HepG2 (cell line): ENCODE results near the gene RAB20. TPM values are rescaled to one million over a fixed set of nuclear protein-coding genes. Genes with fewer than 3 reads are reported as not detected.
A peak's percentile ranks its signal among the peaks of the same experiment; 100 is the strongest.

Experiments used
- ATAC-seq: fragments of 200-7000 bp; cut with Tn5 transposase; 3 replicates; pipeline ENCODE4 v1.9.1; 2020; ENCODE audit warnings: mild to moderate bottlenecking, moderate library complexity
- BruUV-seq: library from RNA; stranded (reverse); fragments of 400-500 nt; replicated peaks from 2 replicates; lab custom pipeline; 2021; lab: Mats Ljungman, UMichigan
- CTCF ChIA-PET: fragments of 300-600 bp; formaldehyde crosslinking; extraction: SDS; loops from one replicate; lab custom pipeline; 2021; ENCODE audit warnings: low total read pairs, inconsistent platforms, low intra/inter-chr PET ratio; lab: Yijun Ruan, JAX
- POLR2A ChIA-PET: fragments of 350-600 bp; sonication (Branson Sonifier 250); formaldehyde crosslinking; loops from one replicate; lab custom pipeline; 2020; ENCODE audit warnings: antibody characterized with exemption, inconsistent platforms; lab: Yijun Ruan, JAX
- DNase-seq: peaks from one replicate; pipeline ENCODE4 v3.0.0-alpha.2; 2015; ENCODE audit warnings: low spot score
- FAIRE-seq: peaks from 3 replicates; lab custom pipeline; 2011; peaks lifted over from hg19 to GRCh38; lab: Jason Lieb, UNC
- H2AFZ ChIP-seq: one replicate; pipeline ENCODE4 v1.6.1; 2011; ENCODE audit warnings: low read length, inconsistent platforms
- H3K27ac ChIP-seq: fragments of 300-600 bp; 3 replicates; pipeline ENCODE4 v1.8.0; 2011; ENCODE audit warnings: mixed run types, mild to moderate bottlenecking, mixed read lengths, low read length, inconsistent platforms; ENCODE audit not compliant: insufficient read depth; ENCODE audit errors: extremely low read length
- H3K27me3 ChIP-seq, 2 experiments: fragments of 200-600 bp in 1 of 2; 2 replicates in 1 of 2; 3 replicates in 1 of 2; pipeline versions ENCODE4 v1.6.0 to v1.8.0; 2011; ENCODE audit warnings: low read length in 2 of 2, mild to moderate bottlenecking in 2 of 2, moderate library complexity in 2 of 2, inconsistent platforms in 1 of 2; ENCODE audit not compliant: insufficient read depth in 2 of 2, control insufficient read depth in 1 of 2
- H3K36me3 ChIP-seq, 2 experiments: fragments of 200-600 bp in 1 of 2; replicated peaks in 1 of 2; 2 replicates in 1 of 2; 3 replicates in 1 of 2; pipeline versions ENCODE4 v1.5.1 to v1.8.0; 2011; ENCODE audit warnings: low read length in 2 of 2, inconsistent platforms in 1 of 2; ENCODE audit not compliant: insufficient read depth in 2 of 2, control insufficient read depth in 1 of 2
- H3K4me1 ChIP-seq: 2 replicates; pipeline ENCODE4 v1.5.1; 2012; ENCODE audit warnings: low read length, inconsistent platforms; ENCODE audit not compliant: insufficient read depth
- H3K4me2 ChIP-seq: 2 replicates; pipeline ENCODE4 v1.6.0; 2011; ENCODE audit warnings: low read depth, low read length, inconsistent platforms
- H3K4me3 ChIP-seq, 3 experiments: fragments of 200-600 bp in 1 of 3; sonication (generic), shearing (Covaris generic) in 1 of 3; replicated peaks in 1 of 3; 2 replicates each; pipeline ENCODE4 v1.5.1; 2011 to 2016; ENCODE audit warnings: low read length in 3 of 3, inconsistent platforms in 2 of 3, low read depth in 2 of 3, mild to moderate bottlenecking in 2 of 3, control low read depth in 1 of 3, mixed read lengths in 1 of 3; ENCODE audit not compliant: insufficient read depth in 1 of 3
- H3K79me2 ChIP-seq: one replicate; pipeline ENCODE4 v1.6.1; 2011; ENCODE audit warnings: low read length, inconsistent platforms; ENCODE audit not compliant: insufficient read depth
- H3K9ac ChIP-seq: 2 replicates; pipeline ENCODE4 v1.6.0; 2011; ENCODE audit warnings: mild to moderate bottlenecking, low read depth, low read length, inconsistent platforms; ENCODE audit not compliant: insufficient read depth
- H3K9me3 ChIP-seq: 2 replicates; pipeline ENCODE4 v1.5.1; 2012; ENCODE audit warnings: mild to moderate bottlenecking, low read length
- H4K20me1 ChIP-seq: 2 replicates; pipeline ENCODE4 v1.6.0; 2011; ENCODE audit warnings: inconsistent platforms, mild to moderate bottlenecking, low read length, moderate library complexity; ENCODE audit not compliant: insufficient read depth
- CHD4 ChIP-seq: fragments of 200-600 bp; sonication (generic); IDR thresholded peaks from 2 replicates; pipeline ENCODE4 v1.7.0; 2017; ENCODE audit warnings: mild to moderate bottlenecking, low read length, borderline replicate concordance
- FOXC1 ChIP-seq: sonication (generic); formaldehyde crosslinking; IDR thresholded peaks from 2 replicates; pipeline ENCODE4 v1.8.0; 2022; ENCODE audit warnings: mild to moderate bottlenecking, missing genetic modification reagents, borderline replicate concordance
- HDAC2 ChIP-seq: sonication (generic); formaldehyde crosslinking; IDR thresholded peaks from 2 replicates; pipeline ENCODE4 v1.4.0; 2020; ENCODE audit warnings: missing genetic modification reagents
- KDM2A ChIP-seq: sonication (generic); formaldehyde crosslinking; IDR thresholded peaks from 2 replicates; pipeline ENCODE4 v1.4.0; 2020; ENCODE audit warnings: low read depth, missing genetic modification reagents, borderline replicate concordance
- POLR2A ChIP-seq, 2 experiments: IDR thresholded peaks; 2 replicates each; pipeline ENCODE4 v1.6.1; 2011; ENCODE audit warnings: low read depth in 2 of 2, low read length in 2 of 2, mild to moderate bottlenecking in 1 of 2, moderate library complexity in 1 of 2; ENCODE audit not compliant: insufficient read depth in 1 of 2
- PRMT3 ChIP-seq: sonication (generic); formaldehyde crosslinking; IDR thresholded peaks from 2 replicates; pipeline ENCODE4 v1.8.1; 2022; ENCODE audit warnings: low read depth, mild to moderate bottlenecking, moderate library complexity, missing genetic modification reagents, borderline replicate concordance
- RXRB ChIP-seq: IDR thresholded peaks from 2 replicates; pipeline ENCODE4 v1.6.1; 2016; ENCODE audit warnings: borderline replicate concordance, missing genetic modification reagents, missing compliant biosample characterization
- SALL1 ChIP-seq: sonication (generic); formaldehyde crosslinking; IDR thresholded peaks from 2 replicates; pipeline ENCODE4 v1.8.0; 2022; ENCODE audit warnings: mild to moderate bottlenecking, missing genetic modification reagents
- SIX1 ChIP-seq: sonication (generic); formaldehyde crosslinking; IDR thresholded peaks from 2 replicates; pipeline ENCODE4 v1.4.0; 2020; ENCODE audit warnings: missing genetic modification reagents, borderline replicate concordance
- SIX4 ChIP-seq: sonication (generic); formaldehyde crosslinking; IDR thresholded peaks from 2 replicates; pipeline ENCODE4 v1.4.0; 2020; ENCODE audit warnings: missing genetic modification reagents
- TSC22D2 ChIP-seq: sonication (generic); formaldehyde crosslinking; IDR thresholded peaks from 2 replicates; pipeline ENCODE4 v1.5.1; 2020; ENCODE audit warnings: missing genetic modification reagents, mild to moderate bottlenecking, borderline replicate concordance
- ZNF431 ChIP-seq: sonication (generic); formaldehyde crosslinking; IDR thresholded peaks from 2 replicates; pipeline ENCODE4 v1.9.0; 2022; ENCODE audit warnings: missing genetic modification reagents, low read depth, mild to moderate bottlenecking, borderline replicate concordance
- ZNF549 ChIP-seq: sonication (generic); formaldehyde crosslinking; IDR thresholded peaks from 2 replicates; pipeline ENCODE4 v1.5.0; 2020; ENCODE audit warnings: missing genetic modification reagents
- ZNF749 ChIP-seq: sonication (generic); formaldehyde crosslinking; IDR thresholded peaks from 2 replicates; pipeline ENCODE4 v1.8.0; 2022; ENCODE audit warnings: mild to moderate bottlenecking, missing genetic modification reagents, moderate library complexity, borderline replicate concordance
- WGBS: methylation state at CpG from one replicate; pipeline ENCODE4 v1.1.6; 2017; ENCODE audit warnings: low lambda C conversion rate; 5-methylcytosine and 5-hydroxymethylcytosine counted together
- in situ Hi-C: cut with HindIII; loops from 2 replicates; pipeline ENCODE4 v1.10.0; 2017; ENCODE audit warnings: low pct_unique_long_range_greater_than_20kb; ENCODE audit not compliant: extremely low pct_ligation_motif_present
- intact Hi-C: fragments of 100-400 bp; cut with micrococcal nuclease; formaldehyde crosslinking; loops from one replicate; pipeline ENCODE4 v1.10.0; 2022; ENCODE audit not compliant: unreplicated experiment
- polyA plus RNA-seq, 8 experiments: library from polyadenylated mRNA; depleted of rRNA in 3 of 8; stranded (reverse) in 7 of 8; unstranded in 1 of 8; fragments of >200 nt; fragmentation: Illumina TruSeq in 4 of 8; extraction: Trizol in 4 of 8; gene quantifications; 2 replicates each; pipeline versions ENCODE4 v1.2.1 to v1.2.3, GENCODE V29; 2011 to 2016; ENCODE audit warnings: low read depth in 4 of 8, missing spikeins in 1 of 8, mixed read lengths in 1 of 8; ENCODE audit not compliant: insufficient read depth in 1 of 8
- total RNA-seq, 5 experiments: library from RNA; depleted of rRNA; stranded (reverse); fragments of >200 nt; fragmentation: Illumina TruSeq; extraction: Trizol; gene quantifications; 2 replicates each; pipeline ENCODE4 v1.2.3, GENCODE V29; 2016; ENCODE audit warnings: low read depth in 1 of 5
- TF ChIP-seq, protein P1 (sequence below): sonication (generic); formaldehyde crosslinking; IDR thresholded peaks from 2 replicates; pipeline ENCODE4 v1.5.0; 2020; ENCODE audit warnings: missing genetic modification reagents
- TF ChIP-seq, protein P2 (sequence below): sonication (generic); formaldehyde crosslinking; IDR thresholded peaks from 2 replicates; pipeline ENCODE4 v1.5.1; 2020; ENCODE audit warnings: missing genetic modification reagents, mild to moderate bottlenecking, borderline replicate concordance
- TF ChIP-seq, protein P3 (sequence below): sonication (generic); formaldehyde crosslinking; IDR thresholded peaks from 2 replicates; pipeline ENCODE4 v1.8.0; 2022; ENCODE audit warnings: mild to moderate bottlenecking, missing genetic modification reagents, moderate library complexity
- TF ChIP-seq, protein P4 (sequence below): sonication (generic); formaldehyde crosslinking; IDR thresholded peaks from 2 replicates; pipeline ENCODE4 v1.8.1; 2023; ENCODE audit warnings: mild to moderate bottlenecking, missing genetic modification reagents

The RAB20 gene
- total and polyA plus RNA-seq, 2 of the 13 experiments (the other 11 are each of a cell fraction or from before 2014, with no cell fraction given), result 15.6 to 30.5 TPM

DNA sequence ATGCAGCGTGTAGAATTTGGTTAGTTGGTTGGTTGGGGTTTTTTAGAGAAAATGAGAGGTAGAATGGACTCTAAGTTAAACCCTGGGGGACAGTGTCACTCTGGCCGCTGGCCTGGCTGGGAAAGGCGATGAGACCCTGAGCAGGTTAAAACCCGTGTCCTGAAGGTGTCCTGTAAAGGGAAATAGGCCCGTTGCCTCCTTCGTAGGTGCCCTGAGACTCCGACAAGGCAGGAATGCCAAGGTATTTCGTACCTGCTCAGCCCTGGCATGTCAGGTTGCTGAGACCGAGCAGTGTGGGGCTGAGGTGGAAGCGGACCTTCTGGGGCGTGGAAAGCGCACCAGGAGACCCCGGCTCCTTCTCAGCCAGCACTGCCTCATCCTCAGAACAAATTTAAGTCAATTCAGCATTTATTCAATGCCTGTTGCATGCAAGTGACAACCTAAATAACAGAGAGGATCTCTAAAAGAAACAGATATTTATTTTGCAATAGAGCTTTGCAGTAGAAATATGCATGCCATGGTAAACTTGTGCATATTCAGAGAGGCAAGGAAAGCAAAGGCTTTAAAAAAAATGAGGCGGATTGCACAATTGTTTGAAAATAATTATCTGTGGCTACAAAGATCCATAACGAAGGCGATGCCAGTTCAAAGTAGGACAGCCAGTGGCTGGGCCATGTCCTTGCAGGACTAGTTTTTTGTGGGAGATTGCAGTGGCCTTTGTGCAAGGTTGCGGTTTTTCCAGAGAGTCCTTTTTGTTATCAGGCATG, 1.4 kb upstream of the RAB20 start:
- Histone ChIP-seq H3K4me1 (peaks cover 49% of the 10 kb centered on the region), H3K79me2 (peaks cover 36% of the 10 kb centered on the region), H3K4me3 (peak overlapping the region; percentile 90 to 98 (median 94)), H3K9ac (peak overlapping the region; percentile 86), H3K9me3 (no peaks in the 10 kb centered on the region), H3K27ac (peak overlapping the region; percentile 95), H2AFZ (no peak overlapping the region), H4K20me1 (no peaks in the 10 kb centered on the region), H3K36me3 (peaks cover 3 to 5% of the 10 kb centered on the region in 2 experiments; a peak in 4 of 5 replicates), H3K27me3 (no peaks in the 10 kb centered on the region; a peak in 1 of 5 replicates), H3K4me2 (peak overlapping the region; percentile 89)
- intact Hi-C loops (loop anchor here (2.0 kb wide), 2 partner anchors 14 to 54 kb away; no protein-coding TSS in a partner anchor), in situ Hi-C loops (loop anchor here (5.0 kb wide), 1 partner anchor 106 kb away; no protein-coding TSS in a partner anchor)
- 4% methylated on average over 10 of the region's 17 CpGs for WGBS
- BruUV-seq, result no TSS peak
- ChIA-PET CTCF (no interaction called here), POLR2A (interaction anchor here (0.8 to 2.3 kb wide), 8 partner anchors 13 to 352 kb away, joined by 3 to 20 read pairs (median 6); partner anchors contain the start of gene ANKRD10)
- FAIRE-seq (peak; percentile 73), DNase-seq (peak; percentile 59), ATAC-seq (peak; percentile 15)
- TF ChIP-seq KDM2A (CRISPR knock-in tag), result no peak
- no peak for TF ChIP-seq RXRB (CRISPR knock-in tag)
- TF ChIP-seq SIX1 (CRISPR knock-in tag), result no peak
- TF ChIP-seq SIX4 (CRISPR knock-in tag), result no peak
- TF ChIP-seq HDAC2, result peak; percentile 12; the same call in 1 of the 2 replicates
- TF ChIP-seq TSC22D2 (CRISPR knock-in tag), result no peak
- no peak for TF ChIP-seq SALL1
- TF ChIP-seq ZNF431, result no peak
- TF ChIP-seq, protein P1, sequence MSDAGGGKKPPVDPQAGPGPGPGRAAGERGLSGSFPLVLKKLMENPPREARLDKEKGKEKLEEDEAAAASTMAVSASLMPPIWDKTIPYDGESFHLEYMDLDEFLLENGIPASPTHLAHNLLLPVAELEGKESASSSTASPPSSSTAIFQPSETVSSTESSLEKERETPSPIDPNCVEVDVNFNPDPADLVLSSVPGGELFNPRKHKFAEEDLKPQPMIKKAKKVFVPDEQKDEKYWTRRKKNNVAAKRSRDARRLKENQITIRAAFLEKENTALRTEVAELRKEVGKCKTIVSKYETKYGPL, result no peak
- TF ChIP-seq, protein P2, sequence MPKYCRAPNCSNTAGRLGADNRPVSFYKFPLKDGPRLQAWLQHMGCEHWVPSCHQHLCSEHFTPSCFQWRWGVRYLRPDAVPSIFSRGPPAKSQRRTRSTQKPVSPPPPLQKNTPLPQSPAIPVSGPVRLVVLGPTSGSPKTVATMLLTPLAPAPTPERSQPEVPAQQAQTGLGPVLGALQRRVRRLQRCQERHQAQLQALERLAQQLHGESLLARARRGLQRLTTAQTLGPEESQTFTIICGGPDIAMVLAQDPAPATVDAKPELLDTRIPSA (CRISPR knock-in tag), result no peak
- TF ChIP-seq, protein P3, sequence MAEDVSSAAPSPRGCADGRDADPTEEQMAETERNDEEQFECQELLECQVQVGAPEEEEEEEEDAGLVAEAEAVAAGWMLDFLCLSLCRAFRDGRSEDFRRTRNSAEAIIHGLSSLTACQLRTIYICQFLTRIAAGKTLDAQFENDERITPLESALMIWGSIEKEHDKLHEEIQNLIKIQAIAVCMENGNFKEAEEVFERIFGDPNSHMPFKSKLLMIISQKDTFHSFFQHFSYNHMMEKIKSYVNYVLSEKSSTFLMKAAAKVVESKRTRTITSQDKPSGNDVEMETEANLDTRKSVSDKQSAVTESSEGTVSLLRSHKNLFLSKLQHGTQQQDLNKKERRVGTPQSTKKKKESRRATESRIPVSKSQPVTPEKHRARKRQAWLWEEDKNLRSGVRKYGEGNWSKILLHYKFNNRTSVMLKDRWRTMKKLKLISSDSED, result no peak
- TF ChIP-seq CHD4, result no peak
- no peak for TF ChIP-seq FOXC1 (CRISPR knock-in tag)
- TF ChIP-seq ZNF749, result no peak
- no peak for TF ChIP-seq ZNF549 (CRISPR knock-in tag)
- no peak for TF ChIP-seq PRMT3 (CRISPR knock-in tag)
- TF ChIP-seq, protein P4, sequence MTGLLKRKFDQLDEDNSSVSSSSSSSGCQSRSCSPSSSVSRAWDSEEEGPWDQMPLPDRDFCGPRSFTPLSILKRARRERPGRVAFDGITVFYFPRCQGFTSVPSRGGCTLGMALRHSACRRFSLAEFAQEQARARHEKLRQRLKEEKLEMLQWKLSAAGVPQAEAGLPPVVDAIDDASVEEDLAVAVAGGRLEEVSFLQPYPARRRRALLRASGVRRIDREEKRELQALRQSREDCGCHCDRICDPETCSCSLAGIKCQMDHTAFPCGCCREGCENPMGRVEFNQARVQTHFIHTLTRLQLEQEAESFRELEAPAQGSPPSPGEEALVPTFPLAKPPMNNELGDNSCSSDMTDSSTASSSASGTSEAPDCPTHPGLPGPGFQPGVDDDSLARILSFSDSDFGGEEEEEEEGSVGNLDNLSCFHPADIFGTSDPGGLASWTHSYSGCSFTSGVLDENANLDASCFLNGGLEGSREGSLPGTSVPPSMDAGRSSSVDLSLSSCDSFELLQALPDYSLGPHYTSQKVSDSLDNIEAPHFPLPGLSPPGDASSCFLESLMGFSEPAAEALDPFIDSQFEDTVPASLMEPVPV, result no peak
- peak in 1 of 2 experiments; percentile 36; a peak in 1 of 4 replicates for TF ChIP-seq POLR2A (IDR thresholded peaks at IDR 0.05; ENCODE audit: insufficient read depth in 1 of 2, low read depth in 2 of 2, low read length in 2 of 2)
